ENCODE measurements around the gene THRA. TPM values are rescaled to one million over a fixed set of nuclear protein-coding genes. Genes with fewer than 3 reads are reported as not detected.

THRA gene
- total and polyA plus RNA-seq, 5 donors: 73.3 to 99.5 (median 92.4) TPM

DNA sequence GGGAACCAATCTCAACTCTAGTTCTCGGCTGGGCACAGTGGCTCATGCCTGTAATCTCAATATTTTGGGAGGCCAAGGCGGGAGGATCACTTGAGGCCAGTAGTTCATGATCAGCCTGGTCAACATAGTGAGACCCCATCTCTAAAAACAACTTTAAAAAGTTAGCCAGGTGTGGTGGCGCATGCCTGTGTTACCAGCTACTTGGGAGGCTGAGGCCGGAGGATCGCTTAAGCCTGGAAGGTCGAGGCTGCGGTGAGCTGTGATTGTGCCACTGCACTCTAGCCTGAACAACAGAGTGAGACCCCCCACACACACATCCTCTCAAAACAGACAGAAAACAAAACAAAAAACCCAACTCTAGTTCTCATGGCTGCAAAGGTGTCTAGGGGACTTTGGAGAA lies 4.9 kb downstream of the THRA start:
- H3K4me3 ChIP-seq (ENCODE audit: low read length): no peak overlapping the region

DNA sequence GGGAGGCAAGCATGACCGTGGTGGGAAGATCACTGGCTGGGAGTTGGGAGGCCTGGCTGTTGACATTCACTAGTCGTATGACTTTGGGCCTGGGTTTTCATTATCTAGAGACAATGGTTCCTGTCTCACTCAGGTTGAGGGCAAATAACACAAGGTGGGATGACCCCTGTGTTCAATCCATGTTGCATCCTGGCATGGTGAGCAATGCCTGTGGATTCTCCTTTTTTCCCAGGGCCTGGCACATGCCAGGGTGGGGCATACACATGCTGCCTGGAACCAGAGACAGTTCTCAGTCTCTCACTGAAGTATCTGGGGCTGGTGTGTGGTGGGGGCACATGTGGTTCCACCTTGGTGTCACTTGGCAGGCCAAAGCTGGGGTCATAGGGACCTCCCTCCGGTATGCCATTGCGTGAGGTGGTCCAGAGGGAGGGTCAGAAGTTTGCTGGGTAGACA lies 5.4 kb downstream of the THRA start:
- Histone ChIP-seq H3K9me3 (ENCODE audit: control insufficient read depth, low read length) (no peaks in the 10 kb centered on the region), H3K4me3 (ENCODE audit: low read length) (no peak overlapping the region), H3K4me1 (ENCODE audit: control insufficient read depth, insufficient read depth, low read length) (peaks cover 48% of the 10 kb centered on the region), H3K27me3 (ENCODE audit: control insufficient read depth, insufficient read depth) (no peaks in the 10 kb centered on the region), H3K27ac (ENCODE audit: low read length) (peak overlapping the region; percentile 95)
- ATAC-seq: no peak
- intact Hi-C loops (cut with DNase I): loop anchor here in 2 of 4 donors (5.0 kb wide), 1 partner anchor 44 kb away; no protein-coding TSS in a partner anchor
- 30% methylated on average over 4 of the region's 4 CpGs for WGBS
- DNase-seq: peak in 1 of 3 donors; percentile 55

More for the DNA sequence above, 4.9 kb downstream of the THRA start:
- WGBS: 94% methylated on average over 7 of the region's 7 CpGs
- ATAC-seq (no peak), DNase-seq (peak in 1 of 3 donors; percentile 6)
- Histone ChIP-seq H3K27ac (ENCODE audit: low read length) (peak overlapping the region; percentile 95), H3K4me1 (ENCODE audit: control insufficient read depth, insufficient read depth, low read length) (peaks cover 46% of the 10 kb centered on the region), H3K27me3 (ENCODE audit: control insufficient read depth, insufficient read depth) (no peaks in the 10 kb centered on the region), H3K9me3 (ENCODE audit: control insufficient read depth, low read length) (no peaks in the 10 kb centered on the region)
- intact Hi-C loops (cut with DNase I): loop anchor here in 2 of 4 donors (5.0 kb wide), 1 partner anchor 45 kb away; no protein-coding TSS in a partner anchor

DNA sequence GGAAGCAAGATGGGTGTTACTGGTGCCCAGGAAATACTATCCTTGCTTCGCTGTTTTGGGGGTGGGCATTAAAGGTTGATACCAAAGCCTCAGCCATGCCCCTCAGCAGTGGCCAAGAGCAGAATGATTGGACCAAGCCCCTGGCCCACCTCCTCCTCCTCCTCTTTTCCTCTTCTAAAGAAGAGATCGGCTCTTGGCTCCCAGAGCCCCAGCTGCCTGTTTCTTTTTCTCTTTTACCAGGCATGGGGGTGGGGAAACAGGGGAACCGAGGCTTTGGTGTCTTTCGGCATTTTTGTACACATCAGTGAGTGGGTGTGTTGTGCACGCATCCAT lies 5.8 kb downstream of the THRA start:
- Histone ChIP-seq H3K4me1 (ENCODE audit: control insufficient read depth, insufficient read depth, low read length) (peaks cover 52% of the 10 kb centered on the region), H3K4me3 (ENCODE audit: low read length) (peak overlapping the region; percentile 13), H3K9me3 (ENCODE audit: control insufficient read depth, low read length) (no peaks in the 10 kb centered on the region), H3K27me3 (ENCODE audit: control insufficient read depth, insufficient read depth) (no peaks in the 10 kb centered on the region), H3K27ac (ENCODE audit: low read length) (peak overlapping the region; percentile 95)
- intact Hi-C loops (cut with DNase I): loop anchor here in 2 of 4 donors (5.0 kb wide), 1 partner anchor 44 kb away; no protein-coding TSS in a partner anchor
- no peak for ATAC-seq
- 7% methylated on average over 5 of the region's 5 CpGs for WGBS
- no peak for DNase-seq

DNA sequence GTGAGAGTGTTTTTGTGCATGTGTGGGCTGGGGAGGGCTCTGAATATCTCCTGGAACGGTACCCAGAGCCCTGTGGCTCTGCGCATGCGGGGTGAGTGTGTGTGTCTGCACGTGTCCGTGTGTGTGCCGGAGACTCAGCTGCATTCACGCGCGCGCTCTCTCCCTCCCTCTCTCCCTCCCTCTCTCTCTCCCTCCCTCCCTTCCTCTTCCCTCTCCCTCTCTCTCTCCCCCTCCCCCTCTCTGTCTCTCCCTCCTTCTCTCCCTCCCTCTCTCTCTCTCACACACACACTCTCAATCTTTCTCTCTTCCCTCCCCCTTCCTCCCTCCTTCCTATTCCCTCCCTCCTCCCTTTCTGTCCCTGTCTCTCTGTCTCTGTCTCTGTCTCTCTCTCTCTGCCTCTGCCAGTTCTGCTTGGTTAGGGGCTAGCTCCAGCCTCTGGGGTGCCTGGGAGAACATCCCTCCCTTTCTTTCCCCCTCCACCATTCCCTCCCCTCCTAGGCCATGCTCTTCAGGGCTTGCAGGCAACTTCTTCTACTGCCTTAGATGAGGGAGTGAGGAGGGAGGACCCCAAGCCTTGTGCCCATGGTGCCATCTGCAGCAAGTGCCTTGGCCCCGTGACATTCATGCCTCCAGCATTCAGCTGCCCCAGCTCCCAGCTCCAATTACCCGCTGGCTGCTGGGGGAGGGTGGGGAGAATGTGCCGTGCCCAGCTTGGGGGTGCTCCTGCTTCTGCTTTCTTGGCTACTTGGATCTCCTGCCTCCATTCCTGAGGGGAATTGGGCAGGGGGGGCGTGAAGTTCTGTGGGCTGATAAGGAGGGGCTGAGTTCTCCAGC lies 6.4 kb downstream of the THRA start:
- H3K4me3 ChIP-seq (ENCODE audit: low read length): peak overlapping the region; percentile 13
- H3K27me3 ChIP-seq (ENCODE audit: control insufficient read depth, insufficient read depth): no peaks in the 10 kb centered on the region
- intact Hi-C loops (cut with DNase I): loop anchor here in 2 of 4 donors (5.0 kb wide), 1 partner anchor 43 kb away; no protein-coding TSS in a partner anchor
- H3K27ac ChIP-seq (ENCODE audit: low read length): peak overlapping the region; percentile 95
- no peaks in the 10 kb centered on the region for H3K9me3 ChIP-seq (ENCODE audit: control insufficient read depth, low read length)
- DNase-seq (peak; percentile 91 to 98 (median 97)), ATAC-seq (peak; percentile 59 to 60)
- peaks cover 55% of the 10 kb centered on the region for H3K4me1 ChIP-seq (ENCODE audit: control insufficient read depth, insufficient read depth, low read length)
- 3% methylated on average over 14 of the region's 14 CpGs for WGBS

DNA sequence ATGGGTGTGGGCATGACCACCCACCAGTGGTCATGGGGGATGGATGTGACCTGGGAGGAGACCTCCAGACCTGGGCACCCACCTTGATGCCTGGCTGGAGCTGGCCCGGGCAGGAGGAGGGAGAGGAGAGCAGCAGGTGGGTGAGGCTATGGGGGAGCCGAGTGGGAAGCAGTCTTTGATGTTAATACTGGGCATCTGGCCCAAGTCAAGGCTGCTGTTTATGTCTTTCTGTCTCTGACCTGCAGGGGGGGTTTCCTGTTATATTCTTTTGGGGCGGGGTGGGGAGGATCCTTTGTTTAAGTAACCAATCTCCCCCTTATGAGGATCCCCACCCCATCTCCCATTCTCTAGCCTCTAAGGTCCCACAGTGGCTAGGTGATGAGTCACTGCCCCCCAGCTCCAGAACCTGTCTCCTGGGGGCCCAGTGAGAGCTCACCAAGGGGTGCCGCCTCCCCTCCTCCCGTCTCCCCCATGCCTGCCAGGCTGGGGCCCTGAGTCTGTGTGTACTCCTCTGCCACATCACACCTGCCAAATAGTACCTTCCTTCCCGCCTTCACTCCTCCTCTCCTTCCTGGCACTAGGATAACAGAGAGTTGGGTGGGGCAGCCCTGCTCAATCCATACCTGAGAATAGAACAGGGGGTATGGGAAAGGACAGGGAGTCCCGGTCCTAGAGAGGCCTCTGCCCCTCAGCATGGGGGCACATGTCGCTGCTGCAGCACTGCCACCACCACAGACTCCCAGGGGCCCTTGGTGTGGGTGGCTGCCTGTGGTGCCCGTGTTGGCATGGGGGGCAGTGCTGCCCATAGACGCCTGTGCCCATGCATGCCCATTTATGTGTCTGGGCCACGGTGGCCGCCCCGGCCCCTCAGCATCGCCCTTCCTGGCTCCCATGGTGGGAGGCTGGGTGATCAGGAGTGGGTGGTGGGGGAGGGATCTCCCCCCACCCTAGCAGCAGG lies 7.3 kb downstream of the THRA start:
- WGBS: 24% methylated on average over 14 of the region's 14 CpGs
- DNase-seq: peak in 2 of 3 donors; percentile 70 to 73

DNA sequence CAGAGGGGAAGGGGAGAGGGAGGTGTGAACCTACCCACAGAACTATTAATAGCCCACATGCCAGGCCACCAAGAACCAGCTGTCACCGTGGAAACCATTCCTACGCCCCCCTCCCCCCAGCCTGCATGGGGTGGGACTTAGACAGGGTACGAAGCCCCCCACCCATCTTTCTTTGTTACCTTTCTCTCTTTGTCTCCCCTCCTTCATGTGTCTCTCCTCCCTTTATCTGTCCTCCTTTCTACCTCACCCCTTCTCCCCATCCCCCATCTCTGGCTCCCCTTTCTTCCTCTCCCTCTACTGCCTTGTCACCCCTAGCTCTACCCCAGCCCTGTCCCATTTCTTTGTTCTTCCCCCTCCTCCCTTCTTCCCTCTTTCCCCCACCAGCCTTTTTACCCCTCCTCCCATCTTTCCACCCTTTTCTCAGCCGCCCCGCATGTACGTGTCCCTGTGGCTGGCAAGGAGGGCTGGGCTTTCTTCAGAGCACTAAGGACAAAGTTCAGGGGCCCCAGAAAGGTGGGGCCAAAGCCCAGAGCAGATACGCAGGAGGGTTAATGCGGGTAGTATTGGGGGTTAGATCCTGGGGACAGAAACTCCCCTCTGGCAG lies 8.0 kb downstream of the THRA start:
- peaks cover 58% of the 10 kb centered on the region for H3K4me1 ChIP-seq (ENCODE audit: control insufficient read depth, insufficient read depth, low read length)
- intact Hi-C loops (cut with DNase I): no loop called here
- no peaks in the 10 kb centered on the region for H3K27me3 ChIP-seq (ENCODE audit: control insufficient read depth, insufficient read depth)
- DNase-seq (no peak), ATAC-seq (no peak)
- H3K27ac ChIP-seq (ENCODE audit: low read length): peak overlapping the region; percentile 76
- H3K9me3 ChIP-seq (ENCODE audit: control insufficient read depth, low read length): no peaks in the 10 kb centered on the region
- 31% methylated on average over 8 of the region's 8 CpGs for WGBS
- no peak overlapping the region for H3K4me3 ChIP-seq (ENCODE audit: low read length)

More for the DNA sequence above, 7.3 kb downstream of the THRA start:
- Histone ChIP-seq H3K9me3 (ENCODE audit: control insufficient read depth, low read length) (no peaks in the 10 kb centered on the region), H3K27ac (ENCODE audit: low read length) (peak overlapping the region; percentile 76), H3K4me3 (ENCODE audit: low read length) (no peak overlapping the region), H3K27me3 (ENCODE audit: control insufficient read depth, insufficient read depth) (no peaks in the 10 kb centered on the region), H3K4me1 (ENCODE audit: control insufficient read depth, insufficient read depth, low read length) (peaks cover 58% of the 10 kb centered on the region)
- intact Hi-C loops (cut with DNase I): loop anchor here in 2 of 4 donors (5.0 kb wide), 1 partner anchor 42 kb away; no protein-coding TSS in a partner anchor
- peak in 1 of 2 donors; percentile 3 for ATAC-seq

DNA sequence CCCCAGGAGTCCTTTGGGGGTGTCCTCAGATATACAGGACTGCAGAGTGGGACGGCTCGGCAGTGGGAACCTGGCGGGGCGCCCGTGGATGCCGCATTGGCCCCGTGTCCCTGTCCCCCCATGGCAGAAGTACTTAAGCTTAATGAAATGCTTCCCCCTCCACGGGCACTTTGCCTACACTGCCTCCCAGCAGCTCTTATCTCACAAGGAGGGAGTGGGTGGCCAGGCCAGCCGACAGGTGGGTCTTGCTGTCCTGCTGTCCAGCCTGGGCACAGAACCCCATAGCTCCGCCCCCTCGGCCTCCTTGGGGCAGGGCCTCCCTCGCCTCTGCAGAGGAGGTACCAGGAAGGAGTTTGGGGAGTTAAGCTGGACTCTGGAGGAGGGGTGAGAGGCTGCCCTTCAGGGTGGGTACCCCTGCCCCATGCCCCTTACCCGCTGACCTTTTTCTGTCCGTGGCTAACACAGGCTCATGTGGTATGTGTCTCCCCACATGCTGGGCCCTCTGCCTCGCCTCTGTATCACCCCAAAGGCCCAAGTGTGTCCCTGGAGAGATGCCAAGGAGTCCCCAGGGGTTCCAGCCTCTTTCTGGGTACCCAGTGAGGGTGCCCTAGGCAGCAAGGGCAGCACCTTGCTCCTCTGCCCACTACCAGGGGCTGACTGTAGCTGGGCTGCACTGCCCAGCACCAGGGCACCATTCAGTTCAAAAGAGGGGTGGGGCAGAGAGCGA lies 8.7 kb downstream of the THRA start:
- H3K27me3 ChIP-seq (ENCODE audit: control insufficient read depth, insufficient read depth): no peaks in the 10 kb centered on the region
- ATAC-seq (peak; percentile 1 to 8), DNase-seq (peak; percentile 69 to 90 (median 88))
- no peaks in the 10 kb centered on the region for H3K9me3 ChIP-seq (ENCODE audit: control insufficient read depth, low read length)
- H3K4me1 ChIP-seq (ENCODE audit: control insufficient read depth, insufficient read depth, low read length): peaks cover 63% of the 10 kb centered on the region
- H3K27ac ChIP-seq (ENCODE audit: low read length): peak overlapping the region; percentile 76
- 39% methylated on average over 16 of the region's 16 CpGs for WGBS
- intact Hi-C loops (cut with DNase I): no loop called here
- H3K4me3 ChIP-seq (ENCODE audit: low read length): no peak overlapping the region

DNA sequence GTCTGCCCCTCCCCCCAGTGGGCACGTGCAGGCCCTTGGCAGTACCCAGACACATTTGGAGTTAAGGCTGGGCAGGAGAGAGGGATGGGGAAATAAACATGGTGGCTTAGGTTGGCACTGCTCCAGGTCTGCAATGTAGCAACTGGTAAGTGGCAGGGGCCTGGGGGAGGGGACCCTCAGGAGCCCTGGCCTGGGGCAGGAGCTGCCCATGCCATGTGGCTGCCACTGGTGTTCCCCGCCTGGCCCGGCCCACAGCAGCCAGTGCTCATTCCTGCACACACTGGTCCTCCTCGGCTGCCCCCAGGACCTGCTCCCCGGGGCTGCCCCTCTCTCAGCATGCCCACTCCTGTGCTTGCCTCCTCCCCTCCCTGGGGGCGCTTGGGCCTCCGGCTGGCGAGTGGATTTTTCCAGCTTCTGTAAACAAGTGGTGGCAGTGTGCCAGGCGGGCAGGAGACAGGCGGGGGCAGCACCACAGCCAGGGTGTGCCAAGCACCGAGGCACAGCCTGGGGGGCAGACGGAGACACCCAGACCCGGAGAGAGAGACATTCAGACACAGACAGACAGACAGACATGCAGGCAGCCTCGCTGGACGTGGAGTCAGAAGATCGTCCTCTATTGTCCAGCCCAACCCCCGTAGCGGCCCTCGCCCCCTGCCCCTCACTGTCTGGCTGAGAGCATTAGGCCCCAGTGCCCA lies 9.4 kb downstream of the THRA start:
- ATAC-seq: peak; percentile 13 to 32
- DNase-seq: peak; percentile 75 to 89 (median 87)
- Histone ChIP-seq H3K9me3 (ENCODE audit: control insufficient read depth, low read length) (no peaks in the 10 kb centered on the region), H3K27me3 (ENCODE audit: control insufficient read depth, insufficient read depth) (no peaks in the 10 kb centered on the region), H3K4me3 (ENCODE audit: low read length) (no peak overlapping the region), H3K27ac (ENCODE audit: low read length) (peak overlapping the region; percentile 76), H3K4me1 (ENCODE audit: control insufficient read depth, insufficient read depth, low read length) (peaks cover 69% of the 10 kb centered on the region)
- WGBS: 10% methylated on average over 19 of the region's 19 CpGs
- intact Hi-C loops (cut with DNase I): no loop called here

DNA sequence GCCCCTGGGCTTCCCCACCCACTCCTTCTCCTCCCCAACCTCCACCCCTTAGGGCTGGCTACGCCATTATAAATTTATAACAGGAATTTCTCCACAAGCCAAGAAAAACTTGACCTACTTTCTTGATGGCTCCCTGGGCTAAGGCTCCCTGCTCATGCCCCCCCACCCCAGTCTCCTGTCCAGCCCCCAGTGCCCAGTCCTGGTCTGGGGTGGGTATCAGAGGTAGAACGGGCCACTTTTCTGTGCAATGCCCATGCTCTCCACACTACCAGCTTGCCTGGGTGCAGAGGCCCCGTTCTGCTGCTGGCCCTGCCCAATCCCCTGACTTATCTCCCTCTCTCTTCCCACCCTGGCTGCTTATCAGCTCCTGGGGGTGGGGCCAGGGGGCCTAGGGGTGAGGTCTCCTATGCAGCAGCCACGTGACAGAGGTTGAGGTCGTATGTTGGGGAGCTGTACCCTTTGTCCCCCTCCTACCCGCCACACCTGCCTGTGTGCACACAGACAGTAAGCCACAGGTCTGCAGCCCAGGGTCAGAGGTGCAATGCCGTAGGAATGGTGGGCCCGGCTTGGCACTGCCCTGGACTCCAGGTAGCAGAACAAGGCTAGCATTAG lies 10.1 kb downstream of the THRA start:
- Histone ChIP-seq H3K4me1 (ENCODE audit: control insufficient read depth, insufficient read depth, low read length) (peaks cover 69% of the 10 kb centered on the region), H3K27ac (ENCODE audit: low read length) (peak overlapping the region; percentile 76), H3K9me3 (ENCODE audit: control insufficient read depth, low read length) (no peaks in the 10 kb centered on the region), H3K4me3 (ENCODE audit: low read length) (no peak overlapping the region), H3K27me3 (ENCODE audit: control insufficient read depth, insufficient read depth) (no peaks in the 10 kb centered on the region)
- ATAC-seq (peak; percentile 3 to 4), DNase-seq (peak in 1 of 3 donors; percentile 78)
- intact Hi-C loops (cut with DNase I): no loop called here
- 26% methylated on average over 8 of the region's 8 CpGs for WGBS
